HG03025 (cell line): ENCODE data around the gene NOL9.
"Not testable (repeated sequence)": the region's sequence is repeated elsewhere in the genome, so short reads cannot be mapped to it uniquely, and the experiment has no call there.

Experiments used
- ATAC-seq: cut with Tn5 transposase; IDR thresholded peaks from one replicate; pipeline ENCODE4 v1.9.1; 2021; ENCODE audit warnings: mild to moderate bottlenecking, moderate library complexity; ENCODE audit not compliant: unreplicated experiment, low FRiP score

Gene NOL9

DNA sequence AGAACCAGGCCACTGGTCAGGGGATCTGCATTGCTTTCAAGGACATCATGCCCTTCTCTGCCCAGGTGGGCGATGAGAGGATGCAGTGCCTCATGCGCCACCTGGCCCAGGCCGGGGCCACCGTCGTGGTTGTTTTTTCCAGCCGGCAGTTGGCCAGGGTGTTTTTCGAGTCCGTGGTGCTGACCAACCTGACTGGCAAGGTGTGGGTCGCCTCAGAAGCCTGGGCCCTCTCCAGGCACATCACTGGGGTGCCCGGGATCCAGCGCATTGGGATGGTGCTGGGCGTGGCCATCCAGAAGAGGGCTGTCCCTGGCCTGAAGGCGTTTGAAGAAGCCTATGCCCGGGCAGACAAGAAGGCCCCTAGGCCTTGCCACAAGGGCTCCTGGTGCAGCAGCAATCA is 20.5 kb upstream of the NOL9 start:
- no peak for ATAC-seq

DNA sequence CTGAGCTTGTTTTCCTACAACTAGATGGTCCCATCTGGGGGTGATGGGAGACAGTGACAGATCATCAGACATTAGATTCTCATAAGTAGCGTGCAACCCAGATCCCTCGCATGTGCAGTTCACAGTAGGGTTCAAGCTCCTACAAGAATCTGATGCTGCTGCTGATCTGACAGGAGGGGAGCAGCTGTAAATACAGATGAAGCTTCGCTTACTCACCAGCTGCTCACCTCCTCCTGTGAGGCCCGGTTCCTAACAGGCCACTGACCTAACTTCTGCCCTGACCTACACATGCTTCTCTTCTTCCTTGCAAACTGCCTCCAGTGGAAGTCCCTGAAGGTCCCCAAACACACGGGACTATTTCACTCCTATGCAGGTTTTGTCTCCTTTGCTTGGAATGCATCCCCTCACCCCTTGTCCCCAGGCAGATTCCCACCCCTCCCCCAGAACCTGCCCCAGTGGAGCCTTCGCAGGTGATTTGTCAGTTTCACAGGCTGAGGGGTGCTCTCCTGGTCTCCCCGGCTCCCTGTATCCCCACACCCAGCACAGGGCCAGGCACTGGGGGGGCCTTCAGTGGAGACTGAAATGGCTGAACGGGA is 19.8 kb upstream of the NOL9 start:
- no peak for ATAC-seq

DNA sequence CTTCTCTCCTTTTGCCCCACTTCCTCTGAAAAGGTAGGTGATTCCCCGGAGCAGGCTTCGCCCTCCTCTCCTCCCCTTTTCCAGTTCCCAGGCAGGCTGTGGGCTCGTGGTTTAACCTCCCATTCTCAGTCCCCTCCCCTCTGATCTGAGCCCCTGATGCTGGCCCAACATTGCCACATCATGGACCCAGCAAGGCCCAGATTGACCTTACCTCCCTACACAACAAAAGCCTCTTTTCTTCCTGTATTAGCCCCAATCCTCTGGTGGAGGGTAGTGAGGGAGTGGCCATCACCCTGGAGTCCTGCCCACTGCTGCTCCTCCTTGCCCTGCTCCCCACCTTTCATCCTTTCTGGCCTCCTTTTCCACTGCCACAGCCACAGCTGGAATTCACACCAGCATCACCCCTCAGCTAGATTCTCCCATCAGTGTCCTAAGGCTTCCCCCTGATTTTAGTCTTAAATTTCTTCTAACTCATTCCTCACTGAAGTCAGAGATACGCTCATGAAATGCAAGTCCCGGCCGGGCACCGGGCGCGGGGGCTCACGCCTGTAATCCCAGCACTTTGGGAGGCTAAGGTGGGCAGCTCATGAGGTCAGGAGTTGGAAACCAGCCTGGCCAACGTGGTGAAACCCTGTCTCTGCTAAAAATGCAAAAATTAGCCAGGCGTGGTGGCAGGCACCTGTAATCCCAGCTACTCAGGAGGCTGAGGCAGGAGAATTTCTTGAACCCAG is 18.5 kb upstream of the NOL9 start:
- ATAC-seq = no peak

DNA sequence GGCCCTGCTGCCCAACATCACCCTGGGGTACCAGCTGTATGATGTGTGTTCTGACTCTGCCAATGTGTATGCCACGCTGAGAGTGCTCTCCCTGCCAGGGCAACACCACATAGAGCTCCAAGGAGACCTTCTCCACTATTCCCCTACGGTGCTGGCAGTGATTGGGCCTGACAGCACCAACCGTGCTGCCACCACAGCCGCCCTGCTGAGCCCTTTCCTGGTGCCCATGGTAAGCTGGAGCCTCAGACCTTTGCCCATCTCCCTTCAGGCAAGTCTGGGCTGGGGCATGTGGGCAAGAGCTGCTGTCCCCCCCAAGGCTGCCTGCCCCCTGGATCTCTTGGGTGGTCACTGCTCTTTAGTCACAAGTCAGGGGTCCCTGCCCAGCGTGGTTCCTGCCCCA is 16.7 kb upstream of the NOL9 start:
- no peak for ATAC-seq

DNA sequence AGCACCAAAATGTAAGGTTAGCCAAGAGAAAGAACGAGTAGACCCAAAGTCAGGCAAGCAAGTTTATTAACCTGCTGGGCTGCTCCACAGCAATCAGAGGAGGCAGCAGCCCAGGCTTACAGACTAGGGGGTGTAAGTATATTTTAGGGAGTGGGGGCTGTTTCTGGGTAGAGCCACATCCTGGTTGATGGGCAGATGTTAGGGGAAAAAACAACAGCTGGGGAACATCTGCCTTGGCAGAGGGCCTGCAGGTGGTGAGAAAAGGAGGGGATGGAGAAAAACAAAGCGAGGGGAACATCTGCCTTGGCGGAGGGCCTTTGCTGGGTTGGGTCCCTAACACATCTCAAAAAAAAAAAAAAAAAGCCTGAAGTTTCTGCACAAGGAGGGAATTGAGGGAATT is 15.8 kb upstream of the NOL9 start:
- ATAC-seq = no peak

DNA sequence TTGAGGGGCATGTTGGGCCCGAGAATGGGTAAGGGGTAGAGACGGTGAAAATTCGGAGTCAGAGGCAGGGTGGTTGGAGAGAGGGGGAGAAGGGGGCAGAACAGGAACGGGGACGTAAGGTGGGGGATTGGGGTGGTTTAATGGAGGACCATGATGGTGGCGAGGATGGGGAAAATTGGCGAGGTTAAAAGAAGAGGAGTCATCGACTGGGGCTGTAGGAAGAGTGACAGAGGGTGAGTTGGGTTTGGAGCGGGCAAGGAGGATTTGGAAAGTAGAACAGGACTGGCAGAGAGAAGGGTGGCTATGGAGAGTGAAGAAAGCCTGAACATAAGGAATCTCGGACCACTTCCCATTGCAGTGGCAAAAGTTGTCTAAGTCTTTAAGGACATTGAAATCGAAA is 14.7 kb upstream of the NOL9 start:
- ATAC-seq = no peak

DNA sequence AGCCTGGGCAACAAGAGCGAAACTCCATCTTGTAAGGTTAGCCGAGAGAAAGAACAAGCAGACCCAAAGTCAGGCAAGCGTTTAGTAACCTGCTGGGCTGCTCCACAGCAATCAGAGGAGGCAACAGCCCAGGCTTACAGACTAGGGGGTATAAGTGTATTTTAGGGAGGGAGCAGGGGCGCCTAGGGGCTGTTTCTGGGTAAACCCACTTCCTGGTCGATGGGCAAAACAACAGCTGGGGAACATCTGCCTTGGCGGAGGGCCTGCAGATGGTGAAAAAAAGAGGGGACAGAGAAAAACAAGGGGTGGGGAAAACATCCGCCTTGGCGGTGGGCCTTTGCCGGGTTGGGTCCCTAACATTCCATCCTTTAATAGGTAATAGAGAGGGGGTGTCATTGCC is 6.0 kb upstream of the NOL9 start:
- ATAC-seq = no peak

DNA sequence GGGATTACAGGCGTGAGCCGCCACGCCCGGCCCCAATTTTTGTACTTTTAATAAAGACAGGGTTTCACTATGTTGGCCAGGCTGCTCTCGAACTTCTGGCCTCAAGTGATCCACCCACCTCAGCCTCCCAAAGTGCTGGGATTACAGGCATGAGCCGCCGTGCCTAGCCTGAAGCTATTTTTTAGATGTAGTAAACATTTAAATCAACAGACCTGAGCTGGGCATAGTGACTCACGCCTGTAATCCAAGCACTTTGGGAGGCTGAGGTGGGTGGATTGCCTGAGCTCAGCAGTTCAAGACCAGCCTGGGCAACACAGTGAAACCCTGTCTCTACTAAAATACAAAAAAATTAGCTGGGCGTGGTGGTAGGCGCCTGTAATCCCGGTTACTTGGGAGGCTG is 4.8 kb upstream of the NOL9 start:
- ATAC-seq = not testable (repeated sequence)

DNA sequence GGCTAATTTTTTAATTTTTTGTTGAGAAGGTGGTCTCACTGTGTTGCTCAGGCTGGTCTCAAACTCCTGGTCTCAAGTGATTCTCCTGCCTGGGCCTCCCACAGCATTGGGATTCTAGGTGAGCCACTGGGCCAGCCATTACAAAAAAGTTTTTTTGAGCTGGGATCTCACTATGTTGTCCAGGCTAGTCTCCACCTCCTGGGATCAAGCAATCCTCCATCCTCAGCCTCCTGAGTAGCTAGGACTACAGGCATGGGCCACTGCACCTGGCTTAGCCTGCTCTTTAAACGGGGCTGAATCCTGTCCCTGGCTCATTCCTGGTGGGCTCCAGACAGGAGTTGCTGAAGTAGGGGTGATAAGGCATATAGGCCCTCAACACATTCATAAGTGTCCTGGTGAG is 3.3 kb upstream of the NOL9 start:
- ATAC-seq = no peak

DNA sequence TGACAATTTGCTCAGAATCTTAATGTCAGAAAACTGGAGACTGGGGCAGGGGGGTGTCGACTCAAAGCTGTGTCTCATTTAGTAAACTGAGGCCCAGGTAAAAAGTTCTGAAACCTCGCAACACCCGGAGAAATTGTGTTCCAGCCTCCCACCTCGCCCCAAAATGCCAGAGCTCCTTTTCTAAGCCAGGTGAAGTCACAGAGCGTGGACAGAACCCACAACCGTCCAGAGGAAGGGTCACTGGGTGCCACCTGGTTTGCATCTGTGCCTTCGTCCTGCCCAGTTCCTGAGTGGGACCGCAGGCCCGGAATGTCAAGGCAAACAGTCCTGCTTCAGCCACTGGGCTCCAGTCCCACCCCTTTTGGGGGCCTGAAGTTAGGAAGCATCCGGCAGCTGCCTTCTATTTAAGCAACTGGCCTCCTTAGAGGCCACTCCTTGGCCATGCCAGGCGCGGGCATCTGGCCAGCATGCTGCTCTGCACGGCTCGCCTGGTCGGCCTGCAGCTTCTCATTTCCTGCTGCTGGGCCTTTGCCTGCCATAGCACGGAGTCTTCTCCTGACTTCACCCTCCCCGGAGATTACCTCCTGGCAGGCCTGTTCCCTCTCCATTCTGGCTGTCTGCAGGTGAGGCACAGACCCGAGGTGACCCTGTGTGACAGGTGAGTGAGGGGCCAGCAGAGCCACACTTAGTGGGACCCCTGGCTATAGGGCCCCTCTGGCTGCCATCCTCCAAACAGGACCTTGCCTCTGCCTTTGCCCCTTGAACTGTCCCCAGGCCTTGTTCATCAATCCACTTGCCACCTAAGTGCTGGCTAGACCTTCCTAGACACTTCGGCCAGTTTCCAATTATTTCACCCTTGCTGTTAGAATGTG is 830 bp upstream of the NOL9 start, which contains the start of gene TAS1R1:
TAS1R1 (plus strand) TSS at position 401 of the 872 bp plus-strand sequence; CDS start at position 468, 67 bp downstream.
- no peak for ATAC-seq

DNA sequence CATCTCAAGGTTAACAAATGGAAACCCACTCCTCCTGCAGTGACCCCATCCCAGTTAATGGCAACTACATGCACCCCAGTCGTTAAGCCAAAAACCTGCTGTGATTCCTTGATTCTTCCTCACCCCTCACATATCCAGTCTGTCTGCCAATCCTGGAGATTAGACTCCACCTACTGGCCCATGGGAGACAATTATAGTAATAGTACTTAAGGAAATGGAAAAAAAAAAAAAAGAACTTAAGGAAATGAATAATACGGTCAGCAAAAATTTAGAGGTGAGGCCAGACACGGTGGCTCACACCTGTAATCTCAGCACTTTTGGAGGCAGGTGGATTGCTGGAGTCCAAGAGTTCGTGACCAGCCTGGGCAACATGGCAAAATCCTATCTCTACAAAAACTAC is 7.0 kb downstream of the NOL9 start:
- ATAC-seq = no peak

DNA sequence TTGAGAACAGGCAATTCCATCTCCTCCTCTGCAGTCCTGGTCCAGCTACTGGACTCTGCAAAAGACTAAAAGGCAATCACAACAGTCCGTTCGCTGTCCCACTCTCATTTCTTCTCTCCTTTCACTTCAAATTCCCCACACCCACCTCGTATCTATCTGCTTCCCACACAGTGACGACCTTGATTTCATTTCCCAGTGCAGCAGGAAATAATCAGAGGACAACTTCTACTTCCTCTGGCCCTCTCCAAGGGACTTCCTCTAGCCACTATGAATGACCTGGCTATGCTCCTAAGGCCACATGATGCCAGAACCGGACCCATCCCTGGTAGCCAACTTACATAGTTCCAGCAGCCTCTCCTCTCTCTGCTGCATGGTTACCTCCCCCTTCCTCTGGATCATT is 8.0 kb downstream of the NOL9 start:
- no peak for ATAC-seq

DNA sequence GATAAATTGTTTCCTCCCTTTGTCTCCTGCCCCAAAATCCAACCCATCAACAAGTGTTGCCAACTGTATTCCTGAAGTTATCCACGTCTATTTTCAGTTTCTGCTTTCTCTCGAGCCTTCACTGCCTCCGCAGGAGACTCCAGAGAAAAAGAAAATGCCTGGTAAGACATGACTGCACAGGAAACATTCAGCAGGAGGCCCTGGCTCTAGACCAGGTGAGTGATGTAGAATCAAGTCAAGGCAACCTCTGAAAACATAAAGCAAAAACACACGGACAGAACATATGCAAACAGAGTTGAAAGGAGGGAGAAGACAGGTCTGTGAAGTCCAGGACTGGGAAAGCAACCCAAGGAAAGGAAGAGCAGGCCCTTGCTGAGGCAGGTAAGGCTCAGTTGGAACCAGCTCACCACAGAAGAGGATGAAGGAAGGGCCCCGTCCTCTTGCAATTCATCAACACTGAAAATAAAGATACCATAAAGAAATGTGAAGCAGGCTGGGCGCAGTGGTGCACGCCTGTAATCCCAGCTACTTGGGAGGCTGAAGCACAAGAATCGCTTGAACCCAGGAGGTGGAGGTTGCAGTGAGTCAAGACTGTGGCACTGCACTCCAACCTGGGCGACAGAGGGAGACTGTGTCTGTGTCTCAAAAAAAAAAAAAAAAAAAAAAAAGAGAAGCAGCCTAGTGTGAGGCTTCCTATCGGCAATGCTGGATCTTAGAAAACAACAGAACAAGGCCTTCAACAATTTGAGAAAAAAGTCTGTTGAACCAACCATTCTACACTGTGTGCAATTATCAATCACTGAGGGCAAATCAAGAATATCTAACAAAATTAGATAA is 8.8 kb downstream of the NOL9 start:
- no peak for ATAC-seq

DNA sequence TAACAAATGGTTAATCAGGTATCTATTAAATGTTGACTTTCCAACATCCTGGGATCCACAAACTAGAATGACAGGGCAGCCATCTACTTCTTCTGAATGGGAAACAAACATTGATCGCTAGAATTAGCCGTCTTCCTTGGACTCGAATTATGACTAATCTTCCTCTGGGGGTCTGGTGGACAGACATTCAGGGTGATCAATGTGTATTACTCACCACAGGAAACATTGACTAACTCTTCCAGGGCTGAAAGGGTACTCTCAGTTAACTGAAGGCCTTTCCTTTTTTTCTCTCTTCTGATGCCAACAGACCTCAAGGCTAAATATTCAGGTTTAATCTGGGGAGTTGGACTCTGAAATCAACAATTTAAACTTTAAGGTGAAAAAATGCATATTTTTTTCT is 9.5 kb downstream of the NOL9 start:
- ATAC-seq = no peak

DNA sequence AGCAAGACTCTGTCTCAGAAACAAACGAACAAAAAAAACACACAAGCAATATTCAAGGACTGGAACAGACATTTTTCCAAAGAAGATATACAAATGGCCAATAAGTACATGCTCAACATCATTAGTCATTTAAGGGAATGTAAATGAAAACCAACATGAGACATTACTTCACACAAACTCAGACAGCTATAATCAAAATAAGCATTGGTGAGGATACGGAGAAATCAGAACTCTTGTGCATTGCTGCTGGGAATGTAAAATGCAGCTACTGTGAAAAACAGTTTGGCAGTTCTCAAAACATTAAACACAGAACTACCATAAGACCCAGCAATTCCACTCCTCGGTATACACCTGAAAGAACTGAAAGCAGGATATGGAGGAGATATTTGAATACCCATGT is 15.4 kb downstream of the NOL9 start:
- no peak for ATAC-seq

DNA sequence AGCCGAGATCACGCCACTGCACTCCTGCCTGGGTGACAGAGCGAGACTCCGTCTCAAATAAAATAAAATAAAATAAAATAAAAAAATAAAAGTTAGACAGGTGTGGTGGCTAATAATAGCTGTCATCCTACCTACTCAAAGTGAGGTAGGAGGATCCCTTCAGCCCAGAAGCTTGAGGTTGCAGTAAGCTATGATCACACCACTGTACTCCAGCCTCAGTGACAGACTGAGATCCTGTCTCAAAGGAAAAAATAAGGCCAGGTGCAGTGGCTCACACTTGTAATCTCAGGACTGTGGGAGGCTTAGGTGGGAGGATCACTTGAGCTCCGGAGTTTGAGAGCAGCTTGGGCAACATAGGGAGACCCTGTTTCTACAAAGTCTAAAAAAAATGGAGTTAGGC is 18.0 kb downstream of the NOL9 start:
- ATAC-seq = no peak

DNA sequence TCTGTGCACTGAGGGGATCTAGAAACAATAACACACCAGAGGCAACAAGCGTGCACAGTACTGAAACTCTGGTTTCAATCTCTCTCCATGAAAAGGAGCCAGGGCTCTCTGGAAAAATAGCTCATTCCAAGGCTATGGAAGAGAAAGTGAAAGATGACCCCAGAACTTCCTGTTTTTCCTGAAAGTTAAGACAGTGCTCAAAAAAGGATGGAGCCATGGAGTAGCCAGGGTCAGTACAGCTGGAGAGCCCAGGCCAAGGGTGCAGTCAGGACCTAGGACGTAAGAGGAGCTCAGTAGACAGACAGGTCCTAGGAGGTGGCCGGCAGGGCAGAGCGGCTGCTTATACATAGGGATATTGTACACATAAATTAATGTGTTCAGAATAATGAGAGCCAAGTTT is 19.1 kb downstream of the NOL9 start:
- ATAC-seq = no peak

DNA sequence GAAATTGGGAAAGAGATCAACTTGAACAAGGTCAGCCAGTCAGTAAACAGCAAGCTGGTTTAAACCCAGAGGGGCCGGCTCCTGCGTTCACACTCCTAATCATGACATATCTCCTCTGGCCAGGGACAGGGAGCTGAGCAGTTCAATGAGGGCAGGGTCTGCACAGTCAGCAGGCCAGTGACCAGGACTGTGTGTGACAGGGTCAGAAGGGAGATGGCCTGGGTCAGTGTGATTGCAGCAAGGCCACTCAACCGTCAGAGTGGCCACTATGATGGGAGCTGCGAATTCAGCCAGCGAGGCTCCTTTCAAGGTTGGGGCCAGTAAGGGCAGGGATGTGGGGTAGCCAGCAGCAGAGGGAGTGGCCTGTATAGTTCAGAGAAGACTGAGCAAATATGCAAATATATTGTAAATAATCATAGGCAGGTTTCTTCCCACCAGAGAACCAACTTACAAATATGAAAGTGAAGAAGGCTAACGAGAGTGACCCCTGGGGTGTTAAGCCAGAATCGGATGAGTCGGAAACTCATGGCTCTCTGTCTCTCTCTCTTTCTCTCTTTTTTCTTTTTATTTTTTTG is 20.0 kb downstream of the NOL9 start:
- no peak for ATAC-seq

DNA sequence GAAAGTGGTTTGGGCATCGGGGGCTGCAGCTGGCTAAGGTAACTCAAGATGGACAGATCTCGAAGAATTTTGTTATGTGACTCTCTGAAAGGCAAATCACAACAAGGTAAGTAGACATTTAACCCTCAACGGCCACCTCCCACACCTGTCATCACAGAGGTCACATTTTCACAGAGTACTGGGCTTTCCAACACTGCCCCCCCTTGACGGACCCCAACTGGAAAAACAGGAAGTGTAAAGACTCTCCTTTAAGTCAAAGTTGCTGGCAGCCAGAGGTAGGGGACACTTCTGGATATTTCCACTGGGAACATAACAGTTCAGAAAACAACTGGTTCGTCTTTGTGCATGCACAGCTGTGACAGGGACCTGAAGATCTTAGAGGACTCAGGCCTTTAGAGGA is 22.3 kb downstream of the NOL9 start:
- ATAC-seq = no peak

DNA sequence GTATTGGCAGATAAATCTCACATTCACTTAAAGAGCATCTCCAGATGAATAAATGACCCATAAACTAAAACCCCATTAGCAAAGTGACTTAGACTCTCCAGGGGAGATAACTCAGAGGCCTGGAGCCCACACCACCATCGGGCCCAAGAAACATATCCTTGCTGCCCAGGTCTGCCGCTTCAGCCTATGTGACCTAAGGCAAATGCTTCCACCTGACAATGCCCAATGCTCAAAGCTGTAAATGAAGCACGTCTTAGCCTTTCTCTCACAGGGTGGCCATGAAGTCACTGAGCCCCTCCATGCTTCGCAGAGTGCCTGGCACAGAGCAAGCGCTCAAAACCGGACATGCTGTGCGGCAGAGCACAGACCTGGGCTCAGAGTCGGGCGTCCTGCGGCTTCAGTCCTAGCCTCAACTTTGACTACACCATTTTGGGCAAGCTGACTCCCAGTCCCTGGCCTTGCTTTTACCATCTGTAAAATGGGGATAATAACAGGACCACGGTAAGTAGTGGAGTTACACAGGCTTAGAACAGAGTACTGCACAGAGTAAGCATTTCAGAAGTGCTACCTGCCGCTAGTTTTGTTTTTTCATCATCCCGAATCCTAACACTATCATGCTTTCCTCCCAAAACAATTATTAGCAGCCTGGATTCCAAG is 23.7 kb downstream of the NOL9 start:
- no peak for ATAC-seq
